GM12875 (cell line): Measurements from ENCODE around the gene BRAP.
"Not testable (repeated sequence)": the region's sequence is repeated elsewhere in the genome, so short reads cannot be mapped to it uniquely, and the experiment has no call there.

Experiments used
- H3K4me3 ChIP-seq: one replicate; pipeline ENCODE4 v1.5.1; 2011; ENCODE audit warnings: low read depth, low read length, control low read depth
- TF ChIP-seq, protein P1 (sequence below): IDR thresholded peaks from 2 replicates; pipeline ENCODE4 v1.5.1; 2011; ENCODE audit warnings: low read depth, mild to moderate bottlenecking, control low read depth, inconsistent platforms, low read length, moderate library complexity, borderline replicate concordance; ENCODE audit not compliant: insufficient read depth

BRAP gene

DNA sequence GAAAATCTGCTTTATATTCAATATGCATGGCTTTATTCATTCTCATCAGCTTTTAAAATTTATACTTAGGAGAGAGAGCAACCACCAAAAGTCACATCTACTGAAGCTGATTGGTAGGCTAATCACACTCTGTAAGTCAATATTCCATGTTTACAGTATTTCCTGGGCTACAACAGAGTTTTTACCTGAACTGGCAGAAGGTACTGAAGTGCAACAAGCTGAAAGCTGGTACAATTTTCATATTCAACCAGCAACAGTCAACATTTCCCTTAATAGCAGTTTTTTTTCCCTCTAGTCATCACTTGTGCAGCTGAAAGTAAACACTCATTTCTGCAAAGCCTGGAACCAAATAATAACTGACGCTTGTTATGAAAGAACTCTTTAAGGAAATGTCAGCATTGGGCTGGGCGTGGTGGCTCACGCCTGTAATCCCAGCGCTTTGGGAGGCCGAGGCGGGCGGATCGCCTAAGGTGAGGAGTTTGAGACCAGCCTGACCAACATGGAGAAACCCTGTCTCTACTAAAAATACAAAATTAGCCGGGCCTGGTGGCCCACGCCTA lies 12.9 kb downstream of the BRAP start:
- no peak overlapping the region for H3K4me3 ChIP-seq
- TF ChIP-seq, protein P1, sequence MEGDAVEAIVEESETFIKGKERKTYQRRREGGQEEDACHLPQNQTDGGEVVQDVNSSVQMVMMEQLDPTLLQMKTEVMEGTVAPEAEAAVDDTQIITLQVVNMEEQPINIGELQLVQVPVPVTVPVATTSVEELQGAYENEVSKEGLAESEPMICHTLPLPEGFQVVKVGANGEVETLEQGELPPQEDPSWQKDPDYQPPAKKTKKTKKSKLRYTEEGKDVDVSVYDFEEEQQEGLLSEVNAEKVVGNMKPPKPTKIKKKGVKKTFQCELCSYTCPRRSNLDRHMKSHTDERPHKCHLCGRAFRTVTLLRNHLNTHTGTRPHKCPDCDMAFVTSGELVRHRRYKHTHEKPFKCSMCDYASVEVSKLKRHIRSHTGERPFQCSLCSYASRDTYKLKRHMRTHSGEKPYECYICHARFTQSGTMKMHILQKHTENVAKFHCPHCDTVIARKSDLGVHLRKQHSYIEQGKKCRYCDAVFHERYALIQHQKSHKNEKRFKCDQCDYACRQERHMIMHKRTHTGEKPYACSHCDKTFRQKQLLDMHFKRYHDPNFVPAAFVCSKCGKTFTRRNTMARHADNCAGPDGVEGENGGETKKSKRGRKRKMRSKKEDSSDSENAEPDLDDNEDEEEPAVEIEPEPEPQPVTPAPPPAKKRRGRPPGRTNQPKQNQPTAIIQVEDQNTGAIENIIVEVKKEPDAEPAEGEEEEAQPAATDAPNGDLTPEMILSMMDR, result no peak

DNA sequence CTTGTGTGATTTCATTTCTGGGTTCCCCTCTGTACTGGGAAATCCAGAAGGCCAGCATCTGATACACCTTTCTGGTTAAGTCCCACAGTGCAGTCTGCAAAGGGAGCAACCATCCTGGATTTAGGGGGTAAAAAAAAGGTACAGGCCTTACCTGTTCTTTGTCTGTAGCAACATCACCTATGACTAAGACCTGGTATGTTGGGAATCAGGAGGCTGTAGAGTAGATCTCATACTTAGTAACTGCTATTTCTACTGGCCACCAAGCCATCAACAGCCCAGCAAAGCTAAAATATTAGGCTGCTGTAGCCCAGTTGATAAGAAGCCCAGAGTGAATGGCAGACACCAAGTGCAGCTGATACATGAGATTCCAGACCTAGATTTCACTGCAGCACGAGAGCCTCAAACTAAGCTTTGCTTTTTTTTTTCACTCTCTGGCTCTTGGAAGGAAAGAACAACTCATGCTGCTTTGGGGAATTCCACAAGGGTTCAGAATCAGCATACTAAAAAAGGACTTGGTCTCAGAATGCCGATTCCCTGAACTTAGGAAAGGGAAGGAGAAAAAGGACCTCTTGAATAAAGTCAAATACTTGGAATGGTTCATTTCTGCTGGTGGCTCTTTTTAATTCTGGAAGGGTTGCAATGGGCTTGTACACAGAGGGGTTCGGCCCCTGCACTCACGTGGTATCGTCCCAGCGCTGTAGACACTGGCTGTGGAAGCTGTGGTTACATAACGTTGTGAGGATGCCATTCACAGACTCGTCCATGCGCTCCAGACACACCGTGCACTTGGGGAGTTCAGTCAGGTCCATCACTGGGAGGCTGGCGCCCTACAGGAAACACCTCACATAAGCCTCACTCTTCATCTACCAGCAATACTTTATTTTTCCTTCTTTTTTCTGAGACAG lies 20.5 kb downstream of the BRAP start:
- TF ChIP-seq, protein P1, result no peak
- H3K4me3 ChIP-seq, result no peak overlapping the region

DNA sequence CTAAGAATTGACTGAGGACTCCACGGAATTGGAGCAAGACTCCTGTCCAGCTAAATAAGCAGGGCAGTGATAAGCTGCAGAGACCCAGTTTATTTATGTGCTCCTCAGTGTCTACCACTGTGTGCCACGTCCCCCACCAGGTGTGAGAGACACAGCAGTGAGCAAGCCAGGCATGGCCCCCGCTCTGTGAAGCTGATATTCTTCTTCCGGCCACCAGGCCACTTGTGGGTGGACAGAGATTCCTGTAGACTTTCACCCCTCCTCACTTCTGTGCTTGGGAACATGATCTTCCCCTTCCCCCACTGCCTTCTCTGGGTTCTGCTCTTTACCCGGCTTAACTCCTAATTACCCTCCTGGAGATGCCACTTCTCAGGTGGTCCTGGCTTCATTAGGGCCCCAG lies 21.3 kb downstream of the BRAP start:
- no peak overlapping the region for H3K4me3 ChIP-seq
- TF ChIP-seq, protein P1, result no peak

DNA sequence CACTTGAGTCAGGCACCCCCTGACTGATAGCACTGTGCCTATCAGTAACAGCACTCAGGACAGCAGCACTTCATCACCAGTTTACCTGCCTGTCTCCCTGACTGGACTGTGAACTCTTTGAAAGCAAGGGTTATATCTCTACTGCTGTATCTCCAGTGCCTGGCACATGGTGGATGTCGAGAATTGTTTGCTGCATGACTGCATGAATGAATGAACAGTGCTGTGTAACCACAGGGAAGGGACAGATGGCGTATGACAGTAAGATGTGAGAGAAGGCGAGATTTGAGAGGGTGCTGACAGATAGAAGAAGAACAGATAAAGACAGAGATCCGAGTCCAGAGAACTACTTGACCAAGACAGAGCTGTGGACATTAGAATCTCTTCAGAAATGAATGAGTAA lies 29.7 kb downstream of the BRAP start:
- no peak overlapping the region for H3K4me3 ChIP-seq
- TF ChIP-seq, protein P1, result no peak

DNA sequence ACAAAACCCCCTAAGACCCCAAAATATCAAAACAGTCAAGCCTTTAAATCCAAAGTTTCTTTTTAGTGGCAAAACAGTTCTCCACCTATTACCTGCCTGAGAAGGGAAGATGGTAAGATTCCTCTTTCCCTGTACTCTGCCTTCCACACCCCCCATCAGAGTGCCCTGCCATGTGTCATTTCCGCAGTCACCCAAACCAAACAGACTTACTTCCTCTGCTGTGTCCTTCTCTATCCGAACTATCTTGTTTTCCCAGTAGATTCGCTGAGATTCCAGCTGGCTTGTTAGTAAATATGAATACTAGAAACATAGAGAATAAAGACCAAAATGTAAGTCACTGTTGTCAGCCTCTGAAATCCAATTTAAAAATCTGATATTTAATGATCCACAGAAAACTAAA lies 30.4 kb downstream of the BRAP start:
- TF ChIP-seq, protein P1, result no peak
- H3K4me3 ChIP-seq, result no peak overlapping the region

DNA sequence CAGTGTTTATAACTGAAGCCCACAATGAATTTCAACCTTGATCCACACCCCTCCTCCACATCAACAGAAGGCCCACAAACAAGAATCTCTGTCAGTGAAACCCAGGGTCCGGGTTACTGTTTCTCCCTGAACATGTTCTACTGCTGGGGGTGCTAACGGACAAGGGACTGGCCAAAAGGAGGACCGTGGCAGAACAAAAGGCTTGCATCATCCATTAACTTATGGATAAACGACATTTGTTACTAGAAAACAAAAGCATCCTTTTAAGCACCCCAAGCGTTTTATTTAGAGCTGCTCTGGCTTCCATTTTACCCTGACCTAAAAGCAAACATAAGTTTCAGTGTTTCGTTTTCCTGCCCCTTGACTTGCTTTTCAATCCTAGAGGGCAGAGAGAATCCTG lies 32.2 kb downstream of the BRAP start:
- no peak overlapping the region for H3K4me3 ChIP-seq
- TF ChIP-seq, protein P1, result no peak

DNA sequence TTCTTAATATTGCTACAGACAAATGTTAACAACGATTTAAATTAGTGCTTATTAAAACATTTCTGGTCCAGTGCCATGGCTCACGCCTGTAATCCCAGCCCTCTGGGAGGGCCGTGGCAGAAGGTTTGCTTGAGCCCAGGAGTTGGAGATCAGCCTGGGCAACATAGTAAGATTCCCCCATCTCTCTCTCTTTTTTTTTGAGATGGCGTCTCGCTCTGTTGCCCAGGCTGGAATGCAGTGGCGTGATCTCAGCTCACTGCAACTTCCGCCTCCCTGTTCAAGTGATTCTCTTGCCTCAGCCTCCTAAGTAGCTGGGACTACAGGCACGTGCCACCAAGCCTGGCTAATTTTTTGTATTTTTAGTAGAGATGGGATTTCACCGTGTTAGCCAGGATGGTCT lies 33.2 kb downstream of the BRAP start:
- not testable (repeated sequence) for H3K4me3 ChIP-seq
